ENCODE measurements around the gene HAUS5. TPM values are rescaled to one million over a fixed set of nuclear protein-coding genes. Genes with fewer than 3 reads are reported as not detected.

Gene HAUS5
- total RNA-seq = 10 to 100 TPM in 3 of 8 experiments, 1 to 10 TPM in 5; 2.7 to 14.3 (median 9.4) TPM

- ATAC-seq (replicated peaks in 6 of 8) = peak; percentile 96 to 100 (median 99)
- Histone ChIP-seq H3K4me3 (peak within 1 kb of the TSS; percentile 69 to 99 (median 77)), H3K4me1 (replicated peaks in 1 of 2) (peaks cover 2 to 5% of the 10 kb centered on the region in 2 donors), H3K27ac (peak within 1 kb of the TSS in 1 of 2 donors; percentile 57)
- in situ Hi-C loops (cut with MboI; ENCODE audit: low pct_unique_long_range_greater_than_20kb in 2 of 9, low sequenced_read_pairs in 9 of 9, unreplicated experiment in 9 of 9) = no loop called here
- WGBS, 10 experiments = 0 to 10% (median 0%) methylated on average over 1 to 14 of the region's 47 CpGs; no CpG with 5 or more reads in 3 of the 10 experiments
Observed at GRCh38 chr19:35612559-35613321, at the start of gene HAUS5. Gene HAUS5, plus strand, starts transcription at chr19:35612735. Its CDS starts 60 bp downstream, at chr19:35612795.

DNA sequence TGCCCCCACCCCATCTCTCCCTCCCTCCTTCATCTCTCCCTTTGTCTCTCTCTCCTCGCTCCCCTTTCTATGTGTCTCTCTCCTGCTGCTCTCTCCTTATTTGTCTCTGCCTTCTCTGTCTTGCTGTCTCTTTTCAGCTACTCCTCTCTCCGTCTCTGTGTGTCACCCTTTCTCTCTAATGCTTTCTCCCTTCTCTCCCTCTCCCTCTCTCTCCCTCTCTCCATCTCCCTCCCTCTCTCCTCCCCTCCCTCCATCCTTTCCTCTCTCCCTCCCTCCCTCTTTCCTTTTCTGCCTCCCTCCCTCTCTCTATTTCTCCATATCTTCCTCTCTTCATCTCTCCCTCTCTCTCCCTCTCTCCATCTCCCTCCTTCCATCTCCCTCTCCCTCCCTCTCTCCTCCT lies 49.8 kb upstream of the HAUS5 start:
- in situ Hi-C loops (cut with MboI; ENCODE audit: low pct_unique_long_range_greater_than_20kb in 2 of 9, low sequenced_read_pairs in 9 of 9, unreplicated experiment in 9 of 9) = no loop called here
- Histone ChIP-seq H3K4me1 (replicated peaks in 1 of 2) (no peaks in the 10 kb centered on the region), H3K4me3 (no peak overlapping the region), H3K27ac (no peak overlapping the region)
- ATAC-seq (replicated peaks in 6 of 8) = no peak
- WGBS, 10 experiments = 17 to 72% (median 30%) methylated on average over 1 to 2 of the region's 2 CpGs; no CpG with 5 or more reads in 4 of the 10 experiments

DNA sequence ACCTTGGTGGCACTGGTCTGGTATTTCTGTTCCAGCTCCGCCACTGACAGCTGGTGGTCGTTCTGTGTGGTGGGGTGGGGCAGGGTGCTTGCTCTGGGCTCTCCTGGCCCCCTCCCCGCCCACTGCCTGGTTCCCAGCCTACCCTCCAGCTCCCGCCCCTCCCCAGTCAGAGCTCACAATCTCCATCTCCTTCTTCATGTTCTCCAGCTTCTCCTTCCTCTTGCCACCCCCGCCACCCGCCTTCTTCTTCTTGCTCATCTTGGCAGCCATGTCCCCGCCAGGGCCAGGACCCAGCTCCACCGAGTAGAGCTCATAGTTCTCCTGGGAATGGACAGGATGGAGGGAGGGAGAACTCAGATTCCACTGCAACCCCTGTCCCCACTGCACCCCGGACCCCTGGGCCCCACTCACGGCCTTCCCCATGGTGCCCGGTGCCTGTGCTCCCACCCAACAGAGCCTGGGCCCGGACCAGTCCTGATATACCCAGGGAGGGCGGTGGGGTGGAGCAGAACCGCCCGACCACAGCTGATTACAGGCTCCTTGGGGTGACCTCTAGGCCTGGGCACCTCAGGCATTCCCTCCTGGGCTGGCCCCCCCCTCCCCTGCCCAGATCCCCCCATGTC lies 49.2 kb upstream of the HAUS5 start, which contains the start of gene ATP4A:
Gene ATP4A, minus strand, starts transcription at position 452 of the 623 bp plus-strand sequence. Its CDS starts 29 bp downstream, at position 423.
- Histone ChIP-seq H3K27ac (no peak within 1 kb of the TSS), H3K4me1 (replicated peaks in 1 of 2) (no peaks in the 10 kb centered on the region), H3K4me3 (no peak within 1 kb of the TSS)
- in situ Hi-C loops (cut with MboI; ENCODE audit: low pct_unique_long_range_greater_than_20kb in 2 of 9, low sequenced_read_pairs in 9 of 9, unreplicated experiment in 9 of 9) = no loop called here
- WGBS, 10 experiments = no CpG with 5 or more reads among the region's 15 CpGs
- no peak for ATAC-seq (replicated peaks in 6 of 8)

- no peak for ATAC-seq (replicated peaks in 6 of 8)
- H3K27ac ChIP-seq = no peak overlapping the region
- in situ Hi-C loops (cut with MboI; ENCODE audit: low pct_unique_long_range_greater_than_20kb in 2 of 9, low sequenced_read_pairs in 9 of 9, unreplicated experiment in 9 of 9) = no loop called here
- 0 to 100% (median 57%) methylated on average over 1 to 7 of the region's 12 CpGs; no CpG with 5 or more reads in 1 of the 10 experiments for WGBS, 10 experiments
- H3K4me1 ChIP-seq (replicated peaks in 1 of 2) = no peaks in the 10 kb centered on the region
- no peak overlapping the region for H3K4me3 ChIP-seq
Observed at GRCh38 chr19:35565016-35565856, 47.3 kb upstream of the HAUS5 start.

- in situ Hi-C loops (cut with MboI; ENCODE audit: low pct_unique_long_range_greater_than_20kb in 2 of 9, low sequenced_read_pairs in 9 of 9, unreplicated experiment in 9 of 9) = no loop called here
- no peak for ATAC-seq (replicated peaks in 6 of 8)
- 0 to 90% (median 70%) methylated on average over 1 to 6 of the region's 7 CpGs; no CpG with 5 or more reads in 1 of the 10 experiments for WGBS, 10 experiments
- Histone ChIP-seq H3K4me3 (no peak overlapping the region), H3K27ac (no peak overlapping the region), H3K4me1 (replicated peaks in 1 of 2) (no peaks in the 10 kb centered on the region)
Observed at GRCh38 chr19:35566738-35567137, 45.8 kb upstream of the HAUS5 start.

DNA sequence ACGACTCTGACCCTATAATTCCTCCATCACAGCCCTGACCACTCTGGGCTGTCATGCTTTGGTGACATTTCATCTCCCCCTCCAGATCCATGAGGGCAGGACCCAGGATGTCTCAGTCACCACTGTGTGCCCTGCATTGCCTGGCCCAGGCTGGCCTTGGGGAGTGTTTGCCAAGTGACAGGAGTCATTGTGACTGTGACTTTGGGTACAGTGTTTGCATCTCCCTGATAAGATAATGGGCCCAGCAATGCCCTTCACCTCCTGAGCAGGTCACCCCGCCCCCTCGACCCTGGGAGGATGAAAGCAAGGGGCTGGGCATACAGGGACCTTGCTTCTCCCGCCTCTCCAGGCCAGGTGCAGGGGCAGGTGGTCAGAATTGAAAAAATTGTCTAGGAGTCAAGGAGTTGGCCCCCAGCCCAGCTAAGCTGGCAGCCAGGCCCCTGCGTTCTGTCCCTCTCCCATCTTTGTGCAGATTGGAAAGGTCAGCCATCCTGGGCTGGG lies 43.2 kb upstream of the HAUS5 start:
- Histone ChIP-seq H3K27ac (no peak overlapping the region), H3K4me3 (no peak overlapping the region), H3K4me1 (replicated peaks in 1 of 2) (no peaks in the 10 kb centered on the region)
- in situ Hi-C loops (cut with MboI; ENCODE audit: low pct_unique_long_range_greater_than_20kb in 2 of 9, low sequenced_read_pairs in 9 of 9, unreplicated experiment in 9 of 9) = no loop called here
- no peak for ATAC-seq (replicated peaks in 6 of 8)
- 57 to 69% methylated on average over 3 of the region's 5 CpGs; no CpG with 5 or more reads in 8 of the 10 experiments for WGBS, 10 experiments

DNA sequence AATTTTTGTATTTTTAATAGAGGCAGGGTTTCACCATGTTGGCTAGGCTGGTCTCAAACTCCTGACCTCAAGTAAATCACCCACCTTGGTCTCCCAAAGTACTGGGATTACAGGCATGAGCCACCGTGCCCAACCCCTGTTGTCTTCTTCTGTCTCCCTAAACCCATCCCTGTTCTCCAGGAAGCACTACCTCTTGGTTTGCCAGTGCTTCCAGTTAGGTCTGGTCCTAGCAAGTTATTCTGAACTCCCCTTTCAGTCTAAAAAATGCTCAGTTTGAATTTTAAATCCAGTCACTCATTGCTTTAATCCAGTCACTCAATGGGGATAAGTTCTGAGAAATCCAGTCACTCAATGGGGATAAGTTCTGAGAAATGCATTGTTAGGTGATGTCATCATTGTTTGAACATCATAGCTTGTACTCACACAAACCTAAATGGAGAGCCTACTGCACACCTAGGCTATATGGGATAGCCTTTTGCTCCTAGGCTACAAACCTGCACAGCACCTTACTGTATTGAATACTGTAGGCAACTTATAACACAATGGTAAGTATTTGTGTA lies 41.0 kb upstream of the HAUS5 start:
- 20 to 100% (median 80%) methylated on average over 1 of the region's 1 CpG; no CpG with 5 or more reads in 5 of the 10 experiments for WGBS, 10 experiments
- H3K4me1 ChIP-seq (replicated peaks in 1 of 2) = no peaks in the 10 kb centered on the region
- no peak overlapping the region for H3K27ac ChIP-seq
- no peak overlapping the region for H3K4me3 ChIP-seq
- ATAC-seq (replicated peaks in 6 of 8) = no peak
- in situ Hi-C loops (cut with MboI; ENCODE audit: low pct_unique_long_range_greater_than_20kb in 2 of 9, low sequenced_read_pairs in 9 of 9, unreplicated experiment in 9 of 9) = no loop called here

GRCh38 chr19:35577918-35578317 lies 34.6 kb upstream of the HAUS5 start:
- in situ Hi-C loops (cut with MboI; ENCODE audit: low pct_unique_long_range_greater_than_20kb in 2 of 9, low sequenced_read_pairs in 9 of 9, unreplicated experiment in 9 of 9) = no loop called here
- Histone ChIP-seq H3K4me1 (replicated peaks in 1 of 2) (no peaks in the 10 kb centered on the region), H3K4me3 (no peak overlapping the region), H3K27ac (no peak overlapping the region)
- WGBS, 10 experiments = 0 to 83% (median 38%) methylated on average over 1 of the region's 1 CpG; no CpG with 5 or more reads in 5 of the 10 experiments
- ATAC-seq (replicated peaks in 6 of 8) = no peak

- 13 to 70% (median 58%) methylated on average over 2 to 7 of the region's 7 CpGs for WGBS, 10 experiments
- H3K4me3 ChIP-seq = no peak overlapping the region
- ATAC-seq (replicated peaks in 6 of 8) = no peak
- in situ Hi-C loops (cut with MboI; ENCODE audit: low pct_unique_long_range_greater_than_20kb in 2 of 9, low sequenced_read_pairs in 9 of 9, unreplicated experiment in 9 of 9) = no loop called here
- no peaks in the 10 kb centered on the region for H3K4me1 ChIP-seq (replicated peaks in 1 of 2)
- no peak overlapping the region for H3K27ac ChIP-seq
Observed at GRCh38 chr19:35578707-35579106, 33.8 kb upstream of the HAUS5 start.

DNA sequence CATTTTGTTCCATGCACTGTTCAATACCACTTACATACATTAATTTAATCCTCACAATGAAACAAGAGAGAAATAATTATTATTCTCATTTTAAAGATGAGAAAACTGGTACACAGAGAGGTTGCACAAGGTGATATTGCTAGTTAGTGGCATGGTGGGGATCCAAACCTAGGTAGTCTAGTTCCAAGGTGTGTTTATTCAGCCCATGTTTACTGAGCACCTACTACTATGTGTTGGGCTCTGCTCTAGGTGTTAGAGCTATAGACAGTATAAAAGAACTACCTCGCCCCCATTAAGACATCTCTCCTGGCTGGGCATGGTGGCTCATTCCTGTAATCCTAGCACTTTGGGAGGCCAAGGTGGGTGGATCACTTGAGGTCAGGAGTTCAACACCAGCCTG lies 29.8 kb upstream of the HAUS5 start:
- no peak overlapping the region for H3K4me3 ChIP-seq
- in situ Hi-C loops (cut with MboI; ENCODE audit: low pct_unique_long_range_greater_than_20kb in 2 of 9, low sequenced_read_pairs in 9 of 9, unreplicated experiment in 9 of 9) = no loop called here
- H3K4me1 ChIP-seq (replicated peaks in 1 of 2) = no peaks in the 10 kb centered on the region
- H3K27ac ChIP-seq = no peak overlapping the region
- WGBS, 10 experiments = 0 to 43% (median 33%) methylated on average over 1 of the region's 1 CpG; no CpG with 5 or more reads in 7 of the 10 experiments
- no peak for ATAC-seq (replicated peaks in 6 of 8)

- in situ Hi-C loops (cut with MboI; ENCODE audit: low pct_unique_long_range_greater_than_20kb in 2 of 9, low sequenced_read_pairs in 9 of 9, unreplicated experiment in 9 of 9) = no loop called here
- Histone ChIP-seq H3K27ac (no peak within 1 kb of the TSS), H3K4me3 (no peak within 1 kb of the TSS), H3K4me1 (replicated peaks in 1 of 2) (no peaks in the 10 kb centered on the region)
- WGBS, 10 experiments = 55 to 88% (median 73%) methylated on average over 1 to 10 of the region's 16 CpGs; no CpG with 5 or more reads in 5 of the 10 experiments
- ATAC-seq (replicated peaks in 6 of 8) = peak in 1 of 8 experiments; percentile 65
Observed at GRCh38 chr19:35585848-35586247, 26.7 kb upstream of the HAUS5 start, which contains the start of gene PMIS2. Gene PMIS2, plus strand, starts transcription at chr19:35586173. Its CDS starts 87 bp downstream, at chr19:35586260.

GRCh38 chr19:35587321-35587720 lies 25.2 kb upstream of the HAUS5 start:
- in situ Hi-C loops (cut with MboI; ENCODE audit: low pct_unique_long_range_greater_than_20kb in 2 of 9, low sequenced_read_pairs in 9 of 9, unreplicated experiment in 9 of 9) = no loop called here
- 0% methylated on average over 1 of the region's 1 CpG; no CpG with 5 or more reads in 8 of the 10 experiments for WGBS, 10 experiments

More at GRCh38 chr19:35587321-35587720, 25.2 kb upstream of the HAUS5 start:
- no peak overlapping the region for H3K27ac ChIP-seq
- ATAC-seq (replicated peaks in 6 of 8) = peak in 1 of 8 experiments; percentile 44
- no peak overlapping the region for H3K4me3 ChIP-seq
- no peaks in the 10 kb centered on the region for H3K4me1 ChIP-seq (replicated peaks in 1 of 2)

Data from motor neuron (in vitro differentiated cells).